Measurements from ENCODE around the gene VPS16.

- TF ChIP-seq CTCF (IDR thresholded peaks at IDR 0.05): peak in 1 of 4 experiments; percentile 3
- TF ChIP-seq POLR2A (IDR thresholded peaks at IDR 0.05): peak; percentile 88 to 89
- TF ChIP-seq POLR2AphosphoS5 (IDR thresholded peaks at IDR 0.05): peak; percentile 79
Observed at GRCh38 chr20:2873010-2873746, 32.6 kb downstream of the VPS16 start, which contains the start of gene PTPRA.

All from gastroesophageal sphincter (tissue), 3 donors.